ENCODE data around the gene SLC9A5. TPM values are rescaled to one million over a fixed set of nuclear protein-coding genes. Genes with fewer than 3 reads are reported as not detected.

Gene SLC9A5, protein sequence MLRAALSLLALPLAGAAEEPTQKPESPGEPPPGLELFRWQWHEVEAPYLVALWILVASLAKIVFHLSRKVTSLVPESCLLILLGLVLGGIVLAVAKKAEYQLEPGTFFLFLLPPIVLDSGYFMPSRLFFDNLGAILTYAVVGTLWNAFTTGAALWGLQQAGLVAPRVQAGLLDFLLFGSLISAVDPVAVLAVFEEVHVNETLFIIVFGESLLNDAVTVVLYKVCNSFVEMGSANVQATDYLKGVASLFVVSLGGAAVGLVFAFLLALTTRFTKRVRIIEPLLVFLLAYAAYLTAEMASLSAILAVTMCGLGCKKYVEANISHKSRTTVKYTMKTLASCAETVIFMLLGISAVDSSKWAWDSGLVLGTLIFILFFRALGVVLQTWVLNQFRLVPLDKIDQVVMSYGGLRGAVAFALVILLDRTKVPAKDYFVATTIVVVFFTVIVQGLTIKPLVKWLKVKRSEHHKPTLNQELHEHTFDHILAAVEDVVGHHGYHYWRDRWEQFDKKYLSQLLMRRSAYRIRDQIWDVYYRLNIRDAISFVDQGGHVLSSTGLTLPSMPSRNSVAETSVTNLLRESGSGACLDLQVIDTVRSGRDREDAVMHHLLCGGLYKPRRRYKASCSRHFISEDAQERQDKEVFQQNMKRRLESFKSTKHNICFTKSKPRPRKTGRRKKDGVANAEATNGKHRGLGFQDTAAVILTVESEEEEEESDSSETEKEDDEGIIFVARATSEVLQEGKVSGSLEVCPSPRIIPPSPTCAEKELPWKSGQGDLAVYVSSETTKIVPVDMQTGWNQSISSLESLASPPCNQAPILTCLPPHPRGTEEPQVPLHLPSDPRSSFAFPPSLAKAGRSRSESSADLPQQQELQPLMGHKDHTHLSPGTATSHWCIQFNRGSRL
- 0.89 and 1.3 TPM in 2 replicates for total RNA-seq

DNA sequence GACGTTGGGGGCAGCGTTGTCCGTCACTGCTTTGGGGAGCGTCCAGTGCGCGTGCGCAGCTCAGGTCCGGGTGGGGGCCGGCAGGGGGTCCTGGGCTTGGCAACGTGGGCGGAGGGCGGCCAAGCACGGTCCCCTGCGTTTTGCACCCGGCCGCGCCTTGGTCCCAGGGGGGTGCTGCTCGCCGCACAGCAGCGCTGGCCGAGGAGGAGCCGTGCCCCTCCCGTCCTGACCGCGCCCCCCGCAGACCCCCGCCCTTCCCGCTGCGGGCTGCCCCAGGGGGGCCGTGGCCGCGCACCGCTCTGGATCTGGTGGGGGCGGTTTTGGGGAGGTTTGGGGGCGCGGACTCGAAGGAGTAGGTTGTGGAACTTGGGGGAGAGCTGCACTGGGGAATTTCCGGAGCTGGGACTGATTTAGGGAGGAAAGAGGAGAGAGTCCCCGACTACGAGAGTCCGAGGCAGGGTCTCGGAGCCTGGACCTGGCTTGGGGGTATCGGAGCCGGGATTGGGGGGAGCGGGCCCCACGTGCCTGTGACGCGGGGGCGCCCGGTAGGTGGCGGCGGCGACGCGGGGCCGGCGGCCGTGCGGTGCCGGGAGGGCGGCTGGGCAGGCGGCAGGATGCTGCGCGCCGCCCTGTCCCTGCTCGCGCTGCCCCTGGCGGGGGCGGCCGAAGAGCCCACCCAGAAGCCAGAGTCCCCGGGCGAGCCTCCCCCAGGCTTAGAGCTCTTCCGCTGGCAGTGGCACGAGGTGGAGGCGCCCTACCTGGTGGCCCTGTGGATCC, at the start of gene SLC9A5:
Gene SLC9A5, plus strand, starts transcription at position 579 of the 777 bp plus-strand sequence. Its CDS starts 36 bp downstream, at position 615.

DNA sequence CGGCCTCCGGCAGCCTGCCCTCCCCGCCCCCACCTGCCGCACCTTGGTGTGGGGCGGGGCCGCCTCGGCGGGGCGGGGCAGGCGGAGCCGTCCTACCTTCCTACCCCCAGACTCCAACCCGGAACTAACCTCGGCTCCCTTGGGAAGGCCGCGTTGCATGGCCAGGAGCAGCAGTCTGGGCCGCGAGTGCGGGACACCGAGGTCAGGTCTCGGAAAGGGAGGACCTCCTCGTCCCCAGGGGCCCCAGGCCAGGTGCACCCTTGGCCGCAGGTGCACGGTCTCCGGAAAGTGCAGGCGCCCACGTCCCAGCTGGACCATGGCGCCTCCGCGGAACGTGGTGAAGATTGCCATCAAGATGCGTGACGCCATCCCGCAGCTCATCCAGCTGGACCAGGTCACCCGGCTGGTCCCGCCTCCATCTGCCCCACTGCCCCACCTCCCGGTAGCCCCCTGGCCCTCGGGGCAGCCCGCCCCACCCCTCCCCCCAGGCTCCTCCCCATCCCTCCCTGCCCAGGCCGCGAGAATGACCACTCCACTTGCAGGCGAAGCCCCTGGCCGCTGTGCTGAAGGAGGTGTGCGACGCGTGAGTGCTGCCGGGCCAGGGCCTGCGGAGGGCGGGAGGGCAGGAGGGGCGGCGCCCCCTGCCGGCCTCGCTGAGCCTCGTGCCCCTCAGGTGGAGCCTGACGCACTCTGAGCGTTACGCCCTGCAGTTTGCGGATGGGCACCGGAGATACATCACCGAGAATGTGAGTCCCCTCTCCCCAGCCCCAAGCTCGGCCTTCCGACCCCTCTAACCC, 49.6 kb upstream of the SLC9A5 start, which contains the start of gene ELMO3:
Gene ELMO3, plus strand, starts transcription at position 121 of the 797 bp plus-strand sequence. Its CDS starts 196 bp downstream, at position 317.

DNA sequence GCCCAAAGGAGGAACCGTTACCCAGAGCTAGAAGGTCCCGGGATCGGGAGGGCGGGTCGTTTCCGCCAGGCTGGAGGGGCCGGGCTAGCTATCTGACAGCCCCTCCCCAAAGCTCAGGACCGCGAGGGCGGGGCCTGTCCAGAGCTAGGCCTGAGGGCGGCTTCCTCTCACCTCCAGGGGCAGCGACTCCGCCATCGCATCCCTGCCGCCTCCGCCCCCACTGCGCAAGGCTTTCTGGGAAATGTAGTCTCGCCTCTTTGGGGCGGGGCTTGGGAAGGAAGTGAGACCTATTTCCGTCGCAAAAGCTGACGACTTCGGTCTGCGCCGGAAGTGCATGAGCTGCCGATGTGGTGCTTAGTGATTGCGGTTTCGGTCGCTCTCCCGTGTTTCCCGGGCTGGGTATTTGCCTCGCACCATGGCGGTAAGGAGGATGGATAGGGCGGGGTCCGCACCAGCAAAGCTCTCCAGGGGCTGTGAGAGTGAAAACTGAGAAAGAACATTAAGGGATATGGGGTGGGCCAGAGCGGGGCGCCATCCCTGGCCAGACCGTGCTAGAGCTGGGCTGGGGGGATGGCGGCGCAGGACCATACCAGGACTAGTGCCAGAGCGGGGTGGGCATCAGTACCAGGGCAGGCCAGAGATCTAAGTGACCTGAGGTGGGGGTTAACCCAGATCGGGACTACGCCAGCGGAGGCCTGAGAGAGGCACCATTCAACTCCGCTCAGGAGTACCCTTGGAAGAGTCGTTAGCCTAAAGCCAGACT, 21.8 kb upstream of the SLC9A5 start, which contains the start of gene TMEM208:
Gene TMEM208, plus strand, starts transcription at position 327 of the 763 bp plus-strand sequence. Its CDS starts 89 bp downstream, at position 416.

DNA sequence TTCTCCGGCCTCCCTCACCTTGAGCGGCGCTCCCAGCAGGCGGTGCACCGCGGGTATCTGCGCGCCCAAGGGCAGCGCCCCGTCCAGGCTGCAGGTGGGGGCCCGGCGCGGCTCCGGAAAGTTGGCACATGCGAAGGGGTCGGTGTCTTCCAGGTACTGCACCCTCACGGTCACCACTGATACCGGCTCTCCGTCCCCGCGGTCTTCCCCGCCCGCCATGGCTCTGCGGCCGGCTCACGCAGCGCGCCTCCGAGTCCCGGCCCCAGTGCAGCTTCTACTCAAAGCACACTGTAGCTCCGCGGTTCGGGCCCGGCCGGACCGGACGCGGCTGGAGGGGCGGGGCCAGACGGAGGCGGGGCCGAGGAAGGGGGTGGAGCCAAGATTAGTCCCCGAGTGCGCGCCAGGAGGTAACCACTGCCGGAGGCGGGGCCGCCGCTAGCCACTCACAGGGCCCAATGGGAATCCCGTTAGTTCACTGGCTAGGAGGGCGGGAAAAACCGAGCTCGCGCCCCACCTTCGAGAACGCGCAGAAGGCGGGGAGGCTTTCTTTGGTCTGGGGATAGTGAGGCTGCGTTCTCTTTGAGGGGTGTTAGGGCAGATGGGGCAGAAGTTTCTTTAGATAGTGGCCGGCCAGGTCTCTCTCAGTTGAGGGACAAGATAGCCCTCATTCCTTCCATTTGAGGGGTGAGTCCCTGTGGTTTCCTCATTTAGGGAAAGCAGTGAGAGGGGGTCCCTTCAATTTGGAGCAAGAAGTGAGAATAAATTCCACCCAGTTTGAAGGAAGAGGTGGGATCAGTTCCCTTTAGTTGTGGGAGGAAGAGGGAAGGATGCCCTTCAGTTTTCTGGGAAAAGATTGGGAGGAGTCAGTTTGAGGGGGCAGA, 1.3 kb upstream of the SLC9A5 start, which contains the start of gene FHOD1:
Gene FHOD1, minus strand, starts transcription at position 290 of the 881 bp plus-strand sequence. Its CDS starts 71 bp downstream, at position 219.

DNA sequence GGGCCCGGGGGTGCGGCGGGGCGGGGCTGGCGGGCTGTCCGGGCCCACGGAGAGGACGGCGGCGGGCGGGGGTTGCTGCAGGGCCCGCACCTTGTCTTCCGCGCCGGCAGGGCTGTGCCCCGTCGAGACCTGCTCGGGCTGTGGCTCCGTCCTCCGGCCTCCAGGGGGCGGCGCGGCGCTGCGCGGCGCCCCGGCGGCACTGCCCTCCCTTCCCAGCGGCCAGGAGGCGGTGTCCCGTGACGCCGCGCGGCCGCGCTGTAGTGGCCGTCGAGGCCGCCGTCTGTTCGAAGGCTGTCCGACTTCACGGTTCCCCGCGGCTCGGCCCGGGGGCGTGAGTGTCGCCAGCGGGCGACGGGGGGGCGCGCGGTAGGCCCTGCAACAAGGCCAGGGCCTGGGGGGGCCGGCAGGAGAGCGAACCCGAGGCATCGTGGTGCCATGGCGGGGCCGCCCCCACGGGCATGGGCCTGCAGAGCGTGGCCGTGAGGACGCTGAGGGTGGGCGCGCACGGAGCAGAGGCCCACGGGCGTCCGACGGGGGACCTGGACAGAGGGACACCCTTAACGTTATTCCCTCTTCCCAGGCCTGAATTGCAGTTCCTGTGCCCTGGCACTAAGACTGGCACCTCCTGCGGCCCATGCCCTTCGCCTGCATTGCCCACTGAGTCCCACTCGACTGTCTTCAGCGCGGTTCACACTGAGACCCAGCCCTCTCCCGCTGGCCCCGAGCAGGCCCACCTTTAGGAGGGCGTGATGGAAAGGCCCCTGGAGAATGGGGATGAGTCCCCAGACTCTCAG, 30.7 kb downstream of the SLC9A5 start, which contains the start of gene PLEKHG4:
Gene PLEKHG4, plus strand, starts transcription at position 237 of the 794 bp plus-strand sequence. Its CDS starts 513 bp downstream, at position 750.

Other genes starting within 250 kb of the SLC9A5 start
- 35.4 and 45.1 TPM in 2 replicates for gene CBFB, start 219.8 kb upstream of the SLC9A5 start, total RNA-seq
- 9.8 and 13.7 TPM in 2 replicates for gene PHAF1, start 139.0 kb upstream of the SLC9A5 start, total RNA-seq
- 24.1 and 25.1 TPM in 2 replicates for gene B3GNT9, start 98.0 kb upstream of the SLC9A5 start, total RNA-seq
- 13.5 and 15.1 TPM in 2 replicates for gene TRADD, start 89.1 kb upstream of the SLC9A5 start, total RNA-seq
- 9.6 and 10.1 TPM in 2 replicates for gene FBXL8, start 89.0 kb upstream of the SLC9A5 start, total RNA-seq
- 1.3 and 2.4 TPM in 2 replicates for gene HSF4, start 84.2 kb upstream of the SLC9A5 start, total RNA-seq
- gene NOL3, start 78.4 kb upstream of the SLC9A5 start, total RNA-seq, result 13.1 and 14.5 TPM in 2 replicates
- 8.4 and 9.1 TPM in 2 replicates for gene MATCAP1, start 65.0 kb upstream of the SLC9A5 start, total RNA-seq
- gene EXOC3L1, start 58.8 kb upstream of the SLC9A5 start, total RNA-seq, result not detected in 2 replicates
- gene E2F4, start 56.8 kb upstream of the SLC9A5 start, total RNA-seq, result 84.7 and 90.4 TPM in 2 replicates
- gene ELMO3, start 49.8 kb upstream of the SLC9A5 start, total RNA-seq, result 0.59 and 0.84 TPM in 2 replicates
- 56.8 and 61.5 TPM in 2 replicates for gene TMEM208, start 21.8 kb upstream of the SLC9A5 start, total RNA-seq
- 21.7 and 23.0 TPM in 2 replicates for gene FHOD1, start 1.5 kb upstream of the SLC9A5 start, total RNA-seq
- gene PLEKHG4, start 30.6 kb downstream of the SLC9A5 start, total RNA-seq, result 20.4 and 26.4 TPM in 2 replicates
- not detected in 2 replicates for gene KCTD19, start 77.8 kb downstream of the SLC9A5 start, total RNA-seq
- gene LRRC36, start 77.8 kb downstream of the SLC9A5 start, total RNA-seq, result under 0.01 TPM in 1 of 2 replicates, not detected in the other
- gene TPPP3, start 144.5 kb downstream of the SLC9A5 start, total RNA-seq, result 0.15 and 0.34 TPM in 2 replicates
- gene ZDHHC1, start 167.5 kb downstream of the SLC9A5 start, total RNA-seq, result 4.6 and 7.9 TPM in 2 replicates
- not detected in 2 replicates for gene HSD11B2, start 182.1 kb downstream of the SLC9A5 start, total RNA-seq
- 106 and 112 TPM in 2 replicates for gene ATP6V0D1, start 232.2 kb downstream of the SLC9A5 start, total RNA-seq
- gene AGRP, start 234.6 kb downstream of the SLC9A5 start, total RNA-seq, result not detected in 2 replicates

Data from bronchus fibroblast of lung (primary cell).